IMR-90 (cell line): ENCODE results near the gene ZMIZ1. TPM values are rescaled to one million over a fixed set of nuclear protein-coding genes. Genes with fewer than 3 reads are reported as not detected.
A peak's percentile ranks its signal among the peaks of the same experiment; 100 is the strongest.

Source experiments
- ATAC-seq: fragments of 200-7000 bp; cut with Tn5 transposase; 2 replicates; pipeline ENCODE4 v1.9.1; 2020; ENCODE audit warnings: low read depth, mild to moderate bottlenecking, moderate library complexity
- BruUV-seq: library from RNA; stranded (reverse); fragments of 400-500 nt; replicated peaks from 2 replicates; lab custom pipeline; 2021; lab: Mats Ljungman, UMichigan
- CTCF ChIA-PET: fragments of 300-600 bp; formaldehyde crosslinking; extraction: SDS; loops from one replicate; lab custom pipeline; 2021; ENCODE audit warnings: antibody characterized with exemption; lab: Yijun Ruan, JAX
- POLR2A ChIA-PET: fragments of 300-600 bp; sonication (Branson Sonifier 250); formaldehyde crosslinking; loops from one replicate; lab custom pipeline; 2022; ENCODE audit warnings: antibody characterized with exemption; ENCODE audit not compliant: unreplicated experiment; lab: Charles Lee
- DNase-seq: peaks from one replicate; pipeline ENCODE4 v3.0.0; 2013
- H2AFZ ChIP-seq: replicated peaks from 2 replicates; pipeline ENCODE3; 2013; ENCODE audit warnings: low read length, mild to moderate bottlenecking; ENCODE audit not compliant: poor library complexity
- H2AK5ac ChIP-seq: 2 replicates; pipeline ENCODE4 v1.6.1; 2013; ENCODE audit warnings: low read depth, low read length, inconsistent platforms
- H2AK9ac ChIP-seq: replicated peaks from 2 replicates; pipeline ENCODE3; 2013; ENCODE audit warnings: mild to moderate bottlenecking, low read depth, low read length, moderate library complexity; ENCODE audit not compliant: poor library complexity
- H2BK120ac ChIP-seq: 2 replicates; pipeline ENCODE4 v1.6.1; 2013; ENCODE audit warnings: low read depth, low read length, inconsistent platforms
- H2BK15ac ChIP-seq: 3 replicates; pipeline ENCODE4 v1.6.1; 2013; ENCODE audit warnings: low read depth, low read length, inconsistent platforms
- H2BK20ac ChIP-seq: 2 replicates; pipeline ENCODE4 v1.6.1; 2013; ENCODE audit warnings: low read depth, mild to moderate bottlenecking, inconsistent platforms, low read length, moderate library complexity
- H2BK5ac ChIP-seq: 2 replicates; pipeline ENCODE4 v1.6.1; 2013; ENCODE audit warnings: mild to moderate bottlenecking, low read depth, low read length, inconsistent platforms; ENCODE audit not compliant: poor library complexity, severe bottlenecking
- H3K14ac ChIP-seq: replicated peaks from 2 replicates; pipeline ENCODE4 v1.6.1; 2013; ENCODE audit warnings: low read depth, low read length, inconsistent platforms
- H3K18ac ChIP-seq: 2 replicates; pipeline ENCODE4 v1.6.1; 2013; ENCODE audit warnings: low read depth, low read length, control low read depth
- H3K23ac ChIP-seq: 2 replicates; pipeline ENCODE4 v1.6.1; 2013; ENCODE audit warnings: low read depth, low read length, inconsistent platforms
- H3K27ac ChIP-seq: 2 replicates; pipeline ENCODE4 v1.5.1; 2013; ENCODE audit warnings: mild to moderate bottlenecking, control low read depth, low read length; ENCODE audit not compliant: insufficient read depth
- H3K27me3 ChIP-seq: 2 replicates; pipeline ENCODE4 v1.6.1; 2013; ENCODE audit warnings: low read length; ENCODE audit not compliant: control insufficient read depth, insufficient read depth
- H3K36me3 ChIP-seq: 2 replicates; pipeline ENCODE4 v1.6.1; 2013; ENCODE audit warnings: low read length, mixed read lengths; ENCODE audit not compliant: control insufficient read depth, insufficient read depth
- H3K4ac ChIP-seq: 2 replicates; pipeline ENCODE4 v1.6.1; 2013; ENCODE audit warnings: low read depth, low read length, inconsistent platforms
- H3K4me1 ChIP-seq: 2 replicates; pipeline ENCODE4 v1.6.1; 2013; ENCODE audit warnings: low read length, mixed read lengths; ENCODE audit not compliant: control insufficient read depth, insufficient read depth
- H3K4me2 ChIP-seq: 2 replicates; pipeline ENCODE4 v1.6.1; 2013; ENCODE audit warnings: low read depth, mild to moderate bottlenecking, control low read depth, low read length, moderate library complexity
- H3K4me3 ChIP-seq: 2 replicates; pipeline ENCODE4 v1.5.1; 2013; ENCODE audit warnings: low read depth, mild to moderate bottlenecking, control low read depth, low read length, moderate library complexity; ENCODE audit not compliant: insufficient read depth
- H3K56ac ChIP-seq: 2 replicates; pipeline ENCODE4 v1.6.1; 2013; ENCODE audit warnings: low read length, inconsistent platforms; ENCODE audit not compliant: insufficient read depth; ENCODE audit errors: extremely low read depth
- H3K79me1 ChIP-seq, 2 experiments: 2 replicates each; pipeline ENCODE4 v1.6.1; 2013; ENCODE audit warnings: low read length in 2 of 2, inconsistent platforms in 1 of 2, low read depth in 1 of 2
- H3K9ac ChIP-seq: 2 replicates; pipeline ENCODE4 v1.6.1; 2013; ENCODE audit warnings: low read depth, low read length, control low read depth
- H3K9me1 ChIP-seq: 2 replicates; pipeline ENCODE4 v1.6.1; 2013; ENCODE audit warnings: low read length, inconsistent platforms; ENCODE audit not compliant: insufficient read depth
- H3K9me3 ChIP-seq: 2 replicates; pipeline ENCODE4 v1.6.1; 2013; ENCODE audit warnings: low read length; ENCODE audit not compliant: control insufficient read depth, insufficient read depth
- H4K20me1 ChIP-seq: 2 replicates; pipeline ENCODE4 v1.6.1; 2013; ENCODE audit warnings: low read length, inconsistent platforms; ENCODE audit not compliant: insufficient read depth
- H4K5ac ChIP-seq: 2 replicates; pipeline ENCODE4 v1.6.1; 2013; ENCODE audit warnings: mild to moderate bottlenecking, low read depth, low read length, control low read depth
- H4K8ac ChIP-seq, 2 experiments: 2 replicates each; pipeline ENCODE4 v1.6.1; 2013; ENCODE audit warnings: low read depth in 2 of 2, low read length in 2 of 2, control low read depth in 1 of 2, inconsistent platforms in 1 of 2
- H4K91ac ChIP-seq: 2 replicates; pipeline ENCODE4 v1.6.1; 2013; ENCODE audit warnings: low read depth, low read length, inconsistent platforms; ENCODE audit not compliant: insufficient read depth
- CEBPB ChIP-seq: IDR thresholded peaks from 2 replicates; pipeline ENCODE4 v1.6.1; 2012; ENCODE audit warnings: low read depth, low read length, improper control_type of control experiment
- CTCF ChIP-seq: conservative IDR thresholded peaks from 2 replicates; pipeline ENCODE4 v1.5.1; 2012; ENCODE audit warnings: mild to moderate bottlenecking, low read depth, low read length, improper control_type of control experiment
- ELK1 ChIP-seq: fragments of 150-350 bp; IDR thresholded peaks from 2 replicates; pipeline ENCODE4 v1.6.1; 2016; ENCODE audit warnings: low read depth, mild to moderate bottlenecking, low read length, moderate library complexity, borderline replicate concordance
- MAZ ChIP-seq: IDR thresholded peaks from 2 replicates; pipeline ENCODE4 v1.6.1; 2012; ENCODE audit warnings: low read depth, mild to moderate bottlenecking, low read length, improper control_type of control experiment, moderate library complexity, borderline replicate concordance
- MXI1 ChIP-seq: IDR thresholded peaks from 2 replicates; pipeline ENCODE4 v1.6.1; 2012; ENCODE audit warnings: low read depth, mild to moderate bottlenecking, low read length, moderate library complexity, borderline replicate concordance
- POLR2A ChIP-seq: IDR thresholded peaks from 2 replicates; pipeline ENCODE4 v1.6.1; 2012; ENCODE audit warnings: mild to moderate bottlenecking, low read depth, low read length
- RAD21 ChIP-seq: IDR thresholded peaks from 2 replicates; pipeline ENCODE4 v1.6.1; 2012; ENCODE audit warnings: low read length, improper control_type of control experiment
- RCOR1 ChIP-seq: IDR thresholded peaks from 2 replicates; pipeline ENCODE4 v1.6.1; 2012; ENCODE audit warnings: mild to moderate bottlenecking, low read length, improper control_type of control experiment; ENCODE audit not compliant: insufficient replicate concordance
- USF2 ChIP-seq: fragments of 150-350 bp; IDR thresholded peaks from 2 replicates; pipeline ENCODE4 v1.6.1; 2017; ENCODE audit warnings: mild to moderate bottlenecking, antibody characterized with exemption, low read length, low read depth
- WGBS, 2 experiments: methylation state at CpG; one replicate each; pipeline versions ENCODE4 v1.1.5 to v1.1.7; 2013; ENCODE audit warnings: missing lambda C conversion rate in 2 of 2; ENCODE audit not compliant: insufficient read length in 1 of 2; ENCODE audit errors: extremely low coverage in 2 of 2; 5-methylcytosine and 5-hydroxymethylcytosine counted together
- dilution Hi-C: fragments of 300-500 bp; cut with HindIII; formaldehyde crosslinking; loops from one replicate; pipeline ENCODE4 v1.14.3; 2018; ENCODE audit warnings: low sequenced_read_pairs; ENCODE audit not compliant: unreplicated experiment
- in situ Hi-C: fragments of 300-500 bp; cut with MboI; formaldehyde crosslinking; loops from 3 replicates; pipeline ENCODE4 v1.14.3; 2019; ENCODE audit warnings: low sequenced_read_pairs, inconsistent platforms, mixed read lengths
- intact Hi-C: fragments of 100-400 bp; cut with micrococcal nuclease; formaldehyde crosslinking; loops from 2 replicates; pipeline ENCODE4 v1.10.0; 2022
- polyA plus RNA-seq, 3 experiments: library from polyadenylated mRNA; depleted of rRNA; stranded (reverse); fragments of >200 nt; gene quantifications; 2 replicates each; pipeline ENCODE4 v1.2.3, GENCODE V29; 2012; ENCODE audit warnings: low replicate concordance in 1 of 3
- total RNA-seq: library from RNA; depleted of rRNA; stranded (reverse); fragments of >200 nt; gene quantifications from 2 replicates; pipeline ENCODE4 v1.2.3, GENCODE V29; 2012

The ZMIZ1 gene
- total and polyA plus RNA-seq, 2 of the 4 experiments (the other 2 are of a cell fraction): 6.6 to 48.7 TPM

DNA sequence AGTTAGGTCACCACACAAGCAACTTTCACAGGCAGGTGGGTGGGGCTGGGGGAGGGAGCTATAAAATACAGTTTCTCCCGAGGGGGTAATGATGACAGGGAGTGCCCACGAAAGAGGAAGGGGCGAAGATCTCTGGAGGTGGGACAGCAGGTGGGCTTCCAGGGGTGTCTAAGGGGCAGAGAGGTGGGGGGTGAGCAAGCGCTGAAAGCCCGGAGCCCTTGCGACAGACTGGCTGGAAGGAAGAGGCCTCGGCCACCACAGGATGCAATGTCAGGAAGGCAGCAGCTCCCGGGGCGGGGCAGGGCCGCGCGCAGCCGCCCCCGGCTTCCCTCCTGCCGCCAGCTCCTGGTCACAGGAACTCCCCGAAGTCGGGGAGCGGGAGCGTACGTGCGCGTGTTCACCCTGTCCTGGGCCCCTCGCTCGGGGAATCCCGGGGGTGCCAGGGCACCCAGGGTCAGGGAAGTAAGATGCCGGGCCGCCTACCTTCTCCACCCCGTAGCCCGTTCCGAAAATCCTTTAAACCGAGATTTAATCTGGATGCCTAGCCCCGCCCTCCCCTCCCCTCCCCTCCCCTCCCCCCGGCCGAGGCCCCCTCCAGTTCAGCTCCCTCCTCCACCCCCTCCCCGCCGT, 173.3 kb downstream of the ZMIZ1 start:
- H3K4me3 ChIP-seq: peak overlapping the region; percentile 7; the same call in 1 of the 2 replicates
- peak; percentile 67 for DNase-seq
- peak overlapping the region; percentile 61 for H3K4ac ChIP-seq
- H3K27ac ChIP-seq: peak overlapping the region; percentile 26; the same call in 1 of the 2 replicates
- peak overlapping the region; percentile 8; the same call in 1 of the 2 replicates for H2BK120ac ChIP-seq
- H2BK20ac ChIP-seq: no peak overlapping the region
- peak overlapping the region; percentile 71; the same call in 1 of the 2 replicates for H3K23ac ChIP-seq
- peak overlapping the region; percentile 84 for H2AK9ac ChIP-seq
- peaks cover 54% of the 10 kb centered on the region for H3K4me1 ChIP-seq
- POLR2A ChIA-PET: no interaction called here
- peak overlapping the region; percentile 50 to 82; a peak in 3 of 4 replicates for H4K8ac ChIP-seq
- intact Hi-C loops (no loop called here), in situ Hi-C loops (no loop called here), dilution Hi-C loops (no loop called here)
- peak; percentile 59 for ATAC-seq
- no TSS peak for BruUV-seq
- H3K18ac ChIP-seq: no peak overlapping the region
- peak overlapping the region; percentile 57; the same call in 1 of the 3 replicates for H2BK15ac ChIP-seq
- peak overlapping the region; percentile 44; the same call in 1 of the 2 replicates for H4K91ac ChIP-seq
- no peaks in the 10 kb centered on the region for H3K9me3 ChIP-seq
- peak overlapping the region; percentile 81 for H2AFZ ChIP-seq
- peaks cover 87% of the 10 kb centered on the region for H4K20me1 ChIP-seq
- CTCF ChIA-PET: no interaction called here
- H3K9me1 ChIP-seq: peaks cover 60% of the 10 kb centered on the region
- peaks cover 46 to 87% of the 10 kb centered on the region in 2 experiments for H3K79me1 ChIP-seq
- no peaks in the 10 kb centered on the region for H3K27me3 ChIP-seq
- peaks cover 8% of the 10 kb centered on the region for H3K36me3 ChIP-seq
- H3K4me2 ChIP-seq: peak overlapping the region; percentile 59
- H3K56ac ChIP-seq: no peak overlapping the region; the same call in 1 of the 2 replicates
- no peak for TF ChIP-seq USF2
- TF ChIP-seq CEBPB: peak; percentile 80
- TF ChIP-seq RAD21: no peak
- peak; percentile 35; the same call in 1 of the 2 replicates for TF ChIP-seq MXI1
- TF ChIP-seq RCOR1: no peak
- TF ChIP-seq ELK1: no peak
- TF ChIP-seq CTCF: no peak
- peak; percentile 89 for TF ChIP-seq MAZ
- TF ChIP-seq POLR2A: 0 out of 2 replicates have a peak, but pooled peaks have one; percentile 46
- no peak overlapping the region for H4K5ac ChIP-seq
- H3K14ac ChIP-seq: peak overlapping the region; percentile 83
- WGBS, 2 experiments: 1% methylated on average over 18 of the region's 36 CpGs; no CpG with 5 or more reads in 1 of the 2 experiments
- peak overlapping the region; percentile 57 for H2BK5ac ChIP-seq
- H3K9ac ChIP-seq: peak overlapping the region; percentile 2; the same call in 1 of the 2 replicates
- H2AK5ac ChIP-seq: peak overlapping the region; percentile 81
